SK-N-SH treated with all-trans-retinoic acid at 6 μM for 48 hours (cell line): ENCODE data around the gene GLS.

Source experiments
- ATAC-seq: fragments of 200-7000 bp; cut with Tn5 transposase; 3 replicates; pipeline ENCODE4 v1.9.1; 2020; ENCODE audit warnings: mild to moderate bottlenecking, moderate library complexity
- ARNTL ChIP-seq: fragments of 450-650 bp; formaldehyde crosslinking; IDR thresholded peaks from 2 replicates; pipeline ENCODE4 v1.5.0; 2020; ENCODE audit warnings: low read depth, mild to moderate bottlenecking, moderate library complexity, borderline replicate concordance
- BACH2 ChIP-seq: fragments of 250-450 bp; sonication (Bioruptor Pico); IDR thresholded peaks from 2 replicates; pipeline ENCODE4 v1.9.0; 2021; ENCODE audit warnings: mild to moderate bottlenecking, borderline replicate concordance
- CREB5 ChIP-seq: fragments of 250-450 bp; sonication (Bioruptor Pico); IDR thresholded peaks from 2 replicates; pipeline ENCODE4 v1.5.1; 2020; ENCODE audit warnings: low read depth, mild to moderate bottlenecking, moderate library complexity
- CSDC2 ChIP-seq: fragments of 250-450 bp; sonication (Bioruptor Pico); IDR thresholded peaks from 2 replicates; pipeline ENCODE4 v1.5.0; 2020; ENCODE audit warnings: mild to moderate bottlenecking, moderate library complexity
- ESRRG ChIP-seq: fragments of 250-450 bp; sonication (Bioruptor Pico); IDR thresholded peaks from 2 replicates; pipeline ENCODE4 v1.6.1; 2021; ENCODE audit warnings: mild to moderate bottlenecking
- GLIS3 ChIP-seq: fragments of 250-450 bp; sonication (Bioruptor Pico); IDR thresholded peaks from 2 replicates; pipeline ENCODE4 v1.5.0; 2020; ENCODE audit warnings: mild to moderate bottlenecking, moderate library complexity
- ISL1 ChIP-seq: fragments of 250-450 bp; sonication (Bioruptor Pico); IDR thresholded peaks from 2 replicates; pipeline ENCODE4 v2.1.2; 2022; ENCODE audit warnings: mild to moderate bottlenecking, moderate library complexity
- OSR1 ChIP-seq: fragments of 250-450 bp; sonication (Bioruptor Pico); IDR thresholded peaks from 2 replicates; pipeline ENCODE4 v1.8.0; 2022; ENCODE audit warnings: moderate library complexity, mild to moderate bottlenecking, inconsistent platforms
- PPARA ChIP-seq: fragments of 250-450 bp; sonication (Bioruptor Pico); IDR thresholded peaks from 2 replicates; pipeline ENCODE4 v1.5.0; 2020; ENCODE audit warnings: mild to moderate bottlenecking, borderline replicate concordance
- RARB ChIP-seq: fragments of 250-450 bp; sonication (Bioruptor Pico); IDR thresholded peaks from 2 replicates; pipeline ENCODE4 v1.8.0; 2021; ENCODE audit warnings: mild to moderate bottlenecking, moderate library complexity
- TCF4 ChIP-seq: fragments of 250-450 bp; sonication (Bioruptor Pico); IDR thresholded peaks from 2 replicates; pipeline ENCODE4 v1.8.0; 2021; ENCODE audit warnings: mild to moderate bottlenecking, moderate library complexity, borderline replicate concordance
- TOX ChIP-seq: fragments of 250-450 bp; sonication (Bioruptor Pico); IDR thresholded peaks from 2 replicates; pipeline ENCODE4 v1.8.0; 2021; ENCODE audit warnings: mild to moderate bottlenecking, moderate library complexity, borderline replicate concordance
- ZNF565 ChIP-seq: fragments of 450-650 bp; formaldehyde crosslinking; conservative IDR thresholded peaks from 2 replicates; pipeline ENCODE4 v1.5.0; 2020; ENCODE audit warnings: low read depth, mild to moderate bottlenecking, moderate library complexity
- ZNF8 ChIP-seq: fragments of 450-650 bp; formaldehyde crosslinking; IDR thresholded peaks from 2 replicates; pipeline ENCODE4 v1.5.0; 2020; ENCODE audit warnings: mild to moderate bottlenecking, moderate library complexity
- TF ChIP-seq, protein P1 (sequence below): fragments of 250-450 bp; sonication (Bioruptor Pico); IDR thresholded peaks from 2 replicates; pipeline ENCODE4 v1.5.0; 2020; ENCODE audit warnings: mild to moderate bottlenecking, moderate library complexity
- TF ChIP-seq, protein P2 (sequence below): fragments of 250-450 bp; sonication (Bioruptor Pico); IDR thresholded peaks from 2 replicates; pipeline ENCODE4 v1.8.0; 2020; ENCODE audit warnings: mild to moderate bottlenecking, moderate library complexity, borderline replicate concordance
- TF ChIP-seq, protein P3 (sequence below): fragments of 250-450 bp; sonication (Bioruptor Pico); IDR thresholded peaks from 2 replicates; pipeline ENCODE4 v1.8.0; 2021; ENCODE audit warnings: low read depth, mild to moderate bottlenecking, moderate library complexity, borderline replicate concordance

Gene GLS

DNA sequence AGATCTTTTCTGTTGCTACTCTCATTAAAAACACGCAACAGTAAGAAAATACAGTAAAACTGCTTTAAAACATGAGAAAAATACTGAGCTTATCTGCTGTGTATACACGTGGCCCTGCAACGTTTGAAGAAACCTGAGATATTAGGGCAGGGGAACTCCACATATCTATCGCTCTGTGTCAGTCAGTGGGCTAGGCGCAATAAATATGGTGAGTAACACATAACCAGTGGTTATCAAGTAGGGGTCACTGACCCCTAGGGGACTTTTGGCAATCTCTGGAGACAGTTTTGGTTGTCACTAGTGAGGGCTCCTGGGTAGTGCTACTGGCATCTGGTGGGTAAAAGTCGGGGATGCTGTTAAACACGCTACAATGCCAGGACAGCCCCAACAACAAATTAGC lies 118.4 kb downstream of the GLS start (continued):
- TF ChIP-seq GLIS3 (CRISPR knock-in tag) = no peak
- TF ChIP-seq PPARA (CRISPR knock-in tag) = no peak
- TF ChIP-seq RARB (CRISPR knock-in tag) = no peak
- no peak for TF ChIP-seq TCF4 (CRISPR knock-in tag)
- no peak for TF ChIP-seq ARNTL (CRISPR knock-in tag)
- TF ChIP-seq, protein P1, sequence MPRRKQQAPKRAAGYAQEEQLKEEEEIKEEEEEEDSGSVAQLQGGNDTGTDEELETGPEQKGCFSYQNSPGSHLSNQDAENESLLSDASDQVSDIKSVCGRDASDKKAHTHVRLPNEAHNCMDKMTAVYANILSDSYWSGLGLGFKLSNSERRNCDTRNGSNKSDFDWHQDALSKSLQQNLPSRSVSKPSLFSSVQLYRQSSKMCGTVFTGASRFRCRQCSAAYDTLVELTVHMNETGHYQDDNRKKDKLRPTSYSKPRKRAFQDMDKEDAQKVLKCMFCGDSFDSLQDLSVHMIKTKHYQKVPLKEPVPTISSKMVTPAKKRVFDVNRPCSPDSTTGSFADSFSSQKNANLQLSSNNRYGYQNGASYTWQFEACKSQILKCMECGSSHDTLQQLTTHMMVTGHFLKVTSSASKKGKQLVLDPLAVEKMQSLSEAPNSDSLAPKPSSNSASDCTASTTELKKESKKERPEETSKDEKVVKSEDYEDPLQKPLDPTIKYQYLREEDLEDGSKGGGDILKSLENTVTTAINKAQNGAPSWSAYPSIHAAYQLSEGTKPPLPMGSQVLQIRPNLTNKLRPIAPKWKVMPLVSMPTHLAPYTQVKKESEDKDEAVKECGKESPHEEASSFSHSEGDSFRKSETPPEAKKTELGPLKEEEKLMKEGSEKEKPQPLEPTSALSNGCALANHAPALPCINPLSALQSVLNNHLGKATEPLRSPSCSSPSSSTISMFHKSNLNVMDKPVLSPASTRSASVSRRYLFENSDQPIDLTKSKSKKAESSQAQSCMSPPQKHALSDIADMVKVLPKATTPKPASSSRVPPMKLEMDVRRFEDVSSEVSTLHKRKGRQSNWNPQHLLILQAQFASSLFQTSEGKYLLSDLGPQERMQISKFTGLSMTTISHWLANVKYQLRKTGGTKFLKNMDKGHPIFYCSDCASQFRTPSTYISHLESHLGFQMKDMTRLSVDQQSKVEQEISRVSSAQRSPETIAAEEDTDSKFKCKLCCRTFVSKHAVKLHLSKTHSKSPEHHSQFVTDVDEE (CRISPR knock-in tag) = no peak
- no peak for TF ChIP-seq BACH2 (CRISPR knock-in tag)

- ATAC-seq = no peak
- TF ChIP-seq, protein P2, sequence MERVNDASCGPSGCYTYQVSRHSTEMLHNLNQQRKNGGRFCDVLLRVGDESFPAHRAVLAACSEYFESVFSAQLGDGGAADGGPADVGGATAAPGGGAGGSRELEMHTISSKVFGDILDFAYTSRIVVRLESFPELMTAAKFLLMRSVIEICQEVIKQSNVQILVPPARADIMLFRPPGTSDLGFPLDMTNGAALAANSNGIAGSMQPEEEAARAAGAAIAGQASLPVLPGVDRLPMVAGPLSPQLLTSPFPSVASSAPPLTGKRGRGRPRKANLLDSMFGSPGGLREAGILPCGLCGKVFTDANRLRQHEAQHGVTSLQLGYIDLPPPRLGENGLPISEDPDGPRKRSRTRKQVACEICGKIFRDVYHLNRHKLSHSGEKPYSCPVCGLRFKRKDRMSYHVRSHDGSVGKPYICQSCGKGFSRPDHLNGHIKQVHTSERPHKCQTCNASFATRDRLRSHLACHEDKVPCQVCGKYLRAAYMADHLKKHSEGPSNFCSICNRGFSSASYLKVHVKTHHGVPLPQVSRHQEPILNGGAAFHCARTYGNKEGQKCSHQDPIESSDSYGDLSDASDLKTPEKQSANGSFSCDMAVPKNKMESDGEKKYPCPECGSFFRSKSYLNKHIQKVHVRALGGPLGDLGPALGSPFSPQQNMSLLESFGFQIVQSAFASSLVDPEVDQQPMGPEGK (CRISPR knock-in tag) = no peak
- TF ChIP-seq ZNF8 (CRISPR knock-in tag) = no peak
- TF ChIP-seq CREB5 (CRISPR knock-in tag) = no peak
- TF ChIP-seq TOX (CRISPR knock-in tag) = no peak
These were observed 119.5 kb downstream of the GLS start for GRCh38 chr2:190999949-191000665.

DNA sequence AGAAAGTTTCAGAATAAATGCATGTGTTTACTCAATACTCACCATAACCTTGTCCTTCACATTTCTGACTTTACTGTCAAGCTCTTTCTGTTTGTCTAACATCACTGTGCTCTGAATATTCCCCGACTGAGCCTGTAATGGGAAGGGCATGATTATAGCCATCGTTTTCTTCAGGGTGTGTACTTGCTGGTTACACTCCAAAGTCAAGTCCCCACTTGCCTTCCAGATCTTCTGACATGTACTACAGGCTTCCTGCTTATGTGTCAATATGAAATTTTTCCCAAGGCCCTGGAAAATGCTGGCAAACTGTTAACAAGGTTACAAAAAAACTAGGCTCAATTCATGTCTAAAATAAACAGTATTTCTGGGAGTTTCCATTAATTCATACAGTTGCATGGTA lies 120.4 kb downstream of the GLS start:
- no peak for TF ChIP-seq ZNF565 (CRISPR knock-in tag)
- TF ChIP-seq CREB5 (CRISPR knock-in tag) = no peak
- TF ChIP-seq OSR1 (CRISPR knock-in tag) = no peak
- no peak for TF ChIP-seq ZNF8 (CRISPR knock-in tag)
- TF ChIP-seq, protein P3, sequence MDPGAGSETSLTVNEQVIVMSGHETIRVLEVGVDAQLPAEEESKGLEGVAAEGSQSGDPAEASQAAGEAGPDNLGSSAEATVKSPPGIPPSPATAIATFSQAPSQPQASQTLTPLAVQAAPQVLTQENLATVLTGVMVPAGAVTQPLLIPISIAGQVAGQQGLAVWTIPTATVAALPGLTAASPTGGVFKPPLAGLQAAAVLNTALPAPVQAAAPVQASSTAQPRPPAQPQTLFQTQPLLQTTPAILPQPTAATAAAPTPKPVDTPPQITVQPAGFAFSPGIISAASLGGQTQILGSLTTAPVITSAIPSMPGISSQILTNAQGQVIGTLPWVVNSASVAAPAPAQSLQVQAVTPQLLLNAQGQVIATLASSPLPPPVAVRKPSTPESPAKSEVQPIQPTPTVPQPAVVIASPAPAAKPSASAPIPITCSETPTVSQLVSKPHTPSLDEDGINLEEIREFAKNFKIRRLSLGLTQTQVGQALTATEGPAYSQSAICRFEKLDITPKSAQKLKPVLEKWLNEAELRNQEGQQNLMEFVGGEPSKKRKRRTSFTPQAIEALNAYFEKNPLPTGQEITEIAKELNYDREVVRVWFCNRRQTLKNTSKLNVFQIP (CRISPR knock-in tag) = no peak
- no peak for TF ChIP-seq ESRRG (CRISPR knock-in tag)
- TF ChIP-seq RARB (CRISPR knock-in tag) = no peak
- TF ChIP-seq ISL1 (CRISPR knock-in tag) = no peak
- TF ChIP-seq, protein P1 (CRISPR knock-in tag) = no peak
- TF ChIP-seq TOX (CRISPR knock-in tag) = no peak
- TF ChIP-seq CSDC2 (CRISPR knock-in tag) = no peak
- no peak for ATAC-seq
